Gastrocnemius medialis (tissue), 4 donors: ENCODE results near the gene C13orf46.
"Not testable (repeated sequence)": the region's sequence is repeated elsewhere in the genome, so short reads cannot be mapped to it uniquely, and the experiment has no call there.

ENCODE experiments used
- CTCF ChIP-seq, 5 experiments: fragments of 450-650 bp in 3 of 5; fragments of 200-600 bp in 2 of 5; sonication (generic) in 2 of 5; IDR thresholded peaks in 4 of 5; conservative IDR thresholded peaks in 1 of 5; 1 replicate in 4 of 5; 2 replicates in 1 of 5; pipeline ENCODE4 v1.5.1; 2016 to 2019; ENCODE audit warnings: antibody characterized with exemption in 5 of 5, mild to moderate bottlenecking in 3 of 5, moderate library complexity in 3 of 5
- POLR2A ChIP-seq, 2 donors: fragments of 450-650 bp; IDR thresholded peaks; one replicate each; pipeline ENCODE4 v1.6.1; 2017; ENCODE audit warnings: antibody characterized with exemption in 2 of 2, mild to moderate bottlenecking in 2 of 2, moderate library complexity in 2 of 2

- not testable (repeated sequence) for TF ChIP-seq CTCF (IDR thresholded peaks at IDR 0.05 in 4 of 5, conservative IDR thresholded peaks at IDR 0.05 in 1 of 5); POLR2A (IDR thresholded peaks at IDR 0.05)
Measured at GRCh38 chr13:113988859-113989258, 15.0 kb upstream of the C13orf46 start.
